Suprapubic skin (tissue), 4 donors: ENCODE measurements around the gene NECAB3.

Experiments
- CTCF ChIP-seq, 2 donors: fragments of 200-600 bp in 1 of 2; fragments of 450-650 bp in 1 of 2; sonication (generic) in 1 of 2; IDR thresholded peaks; one replicate each; pipeline ENCODE4 v1.5.1; 2016 to 2019; ENCODE audit warnings: antibody characterized with exemption in 2 of 2, mild to moderate bottlenecking in 1 of 2, moderate library complexity in 1 of 2
- POLR2A ChIP-seq, 2 donors: fragments of 450-650 bp; IDR thresholded peaks; one replicate each; pipeline ENCODE4 v1.6.1; 2017; ENCODE audit warnings: antibody characterized with exemption in 2 of 2, mild to moderate bottlenecking in 2 of 2, moderate library complexity in 2 of 2
- POLR2AphosphoS5 ChIP-seq, 3 donors: sonication (generic); formaldehyde crosslinking; IDR thresholded peaks; one replicate each; pipeline ENCODE4 v1.6.1; 2017; ENCODE audit warnings: antibody characterized with exemption in 3 of 3

GRCh38 chr20:33650753-33651561, 23.3 kb downstream of the NECAB3 start:
- TF ChIP-seq CTCF (IDR thresholded peaks at IDR 0.05), result no peak
- no peak for TF ChIP-seq POLR2A (IDR thresholded peaks at IDR 0.05)
- TF ChIP-seq POLR2AphosphoS5 (IDR thresholded peaks at IDR 0.05), result no peak
